Measurements from ENCODE around the gene KCNJ10. TPM values are rescaled to one million over a fixed set of nuclear protein-coding genes. Genes with fewer than 3 reads are reported as not detected.

Gene KCNJ10
- total RNA-seq, 2 donors from 2014 or later, result not detected

DNA sequence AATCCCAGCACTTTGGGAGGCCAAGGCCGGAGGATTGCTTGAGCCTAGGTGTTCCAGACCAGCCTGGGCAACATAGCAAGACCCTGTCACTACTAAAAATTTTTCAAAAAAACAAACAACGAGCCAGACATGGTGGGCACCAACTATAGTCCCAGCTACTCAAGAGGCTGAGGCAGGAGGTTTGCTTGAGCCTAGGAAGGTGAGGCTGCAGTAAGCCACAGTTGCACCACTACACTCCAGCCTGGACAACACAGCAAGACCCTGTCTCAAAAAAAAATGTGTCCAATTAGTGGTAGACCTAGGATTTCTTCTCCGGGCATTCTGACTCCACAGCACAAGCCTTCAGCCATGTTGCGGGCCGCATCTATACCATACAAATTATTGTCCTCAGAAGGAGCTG is 35.2 kb upstream of the KCNJ10 start:
- Mint-ChIP-seq H3K9me3 (no peaks in the 10 kb centered on the region), H3K36me3 (ENCODE audit: low read depth) (no peaks in the 10 kb centered on the region)
- no peak for ATAC-seq (replicated peaks)

DNA sequence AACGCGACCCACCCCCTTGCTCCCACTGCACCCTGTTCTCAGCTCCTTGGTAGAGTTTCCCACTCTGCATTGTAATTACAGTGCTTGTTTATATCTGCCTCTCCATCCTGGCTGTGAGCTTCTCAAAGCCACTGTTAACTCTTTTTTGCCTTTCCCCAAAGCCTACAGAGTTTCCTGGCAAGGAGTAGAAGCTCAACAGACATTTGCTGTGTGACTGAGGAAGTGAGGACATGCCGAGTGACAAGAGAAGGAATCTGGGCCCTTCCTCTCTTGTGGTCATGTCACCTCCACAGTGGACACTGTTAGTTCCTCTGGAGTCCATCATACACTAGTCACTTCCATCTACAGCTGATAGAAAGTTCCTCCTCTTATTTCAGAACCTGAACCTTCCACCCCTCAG is 34.5 kb upstream of the KCNJ10 start:
- no peak for ATAC-seq (replicated peaks)
- H3K9me3 Mint-ChIP-seq, result no peaks in the 10 kb centered on the region
- peak overlapping the region; percentile 3 for H3K27ac Mint-ChIP-seq
- peaks cover 12% of the 10 kb centered on the region for H3K4me1 Mint-ChIP-seq
- H3K4me3 Mint-ChIP-seq, result no peak overlapping the region
- H3K36me3 Mint-ChIP-seq (ENCODE audit: low read depth), result no peaks in the 10 kb centered on the region
- no peaks in the 10 kb centered on the region for H3K27me3 Mint-ChIP-seq

More for the DNA sequence above, 35.2 kb upstream of the KCNJ10 start:
- Mint-ChIP-seq H3K27ac (no peak overlapping the region), H3K4me3 (no peak overlapping the region), H3K4me1 (peaks cover 12% of the 10 kb centered on the region), H3K27me3 (no peaks in the 10 kb centered on the region)

DNA sequence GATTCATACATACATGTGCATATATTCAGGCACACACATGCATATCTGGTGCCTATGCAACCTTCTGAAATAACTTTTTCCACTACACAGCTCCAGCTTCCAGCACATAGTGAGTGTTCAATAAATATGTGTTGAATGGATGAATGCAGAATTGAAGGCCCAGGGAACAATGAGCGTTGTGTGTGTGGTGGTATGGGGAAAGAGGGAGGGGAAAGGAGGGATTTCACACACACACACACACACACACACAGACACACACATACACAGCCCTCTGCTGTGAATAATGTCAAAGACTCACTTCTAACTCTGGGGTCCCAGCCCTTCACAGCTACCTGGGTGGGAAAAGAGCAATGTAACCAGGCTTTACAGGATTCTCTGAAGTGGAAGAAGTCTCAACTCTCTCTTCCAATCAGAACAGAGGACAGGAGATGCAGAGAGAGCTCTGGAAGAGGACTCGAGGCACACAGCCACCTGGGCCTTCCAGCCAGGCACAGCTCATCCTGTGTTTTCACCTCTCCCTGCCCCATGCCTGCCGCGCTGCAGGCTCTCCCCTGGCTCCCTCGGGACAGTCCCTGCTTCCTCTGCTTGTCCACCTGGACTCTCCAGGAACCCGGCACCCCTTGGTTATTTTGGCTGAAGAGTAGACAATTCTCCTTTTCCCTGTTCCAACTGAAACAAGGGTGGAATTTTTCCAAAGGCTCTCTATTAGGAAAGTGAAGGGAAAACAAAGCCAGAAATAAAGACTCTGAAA is 33.9 kb upstream of the KCNJ10 start:
- no peak overlapping the region for H3K27ac Mint-ChIP-seq
- peaks cover 8% of the 10 kb centered on the region for H3K4me1 Mint-ChIP-seq
- no peaks in the 10 kb centered on the region for H3K9me3 Mint-ChIP-seq
- H3K36me3 Mint-ChIP-seq (ENCODE audit: low read depth), result no peaks in the 10 kb centered on the region
- no peak overlapping the region for H3K4me3 Mint-ChIP-seq
- no peaks in the 10 kb centered on the region for H3K27me3 Mint-ChIP-seq
- ATAC-seq (replicated peaks), result no peak

DNA sequence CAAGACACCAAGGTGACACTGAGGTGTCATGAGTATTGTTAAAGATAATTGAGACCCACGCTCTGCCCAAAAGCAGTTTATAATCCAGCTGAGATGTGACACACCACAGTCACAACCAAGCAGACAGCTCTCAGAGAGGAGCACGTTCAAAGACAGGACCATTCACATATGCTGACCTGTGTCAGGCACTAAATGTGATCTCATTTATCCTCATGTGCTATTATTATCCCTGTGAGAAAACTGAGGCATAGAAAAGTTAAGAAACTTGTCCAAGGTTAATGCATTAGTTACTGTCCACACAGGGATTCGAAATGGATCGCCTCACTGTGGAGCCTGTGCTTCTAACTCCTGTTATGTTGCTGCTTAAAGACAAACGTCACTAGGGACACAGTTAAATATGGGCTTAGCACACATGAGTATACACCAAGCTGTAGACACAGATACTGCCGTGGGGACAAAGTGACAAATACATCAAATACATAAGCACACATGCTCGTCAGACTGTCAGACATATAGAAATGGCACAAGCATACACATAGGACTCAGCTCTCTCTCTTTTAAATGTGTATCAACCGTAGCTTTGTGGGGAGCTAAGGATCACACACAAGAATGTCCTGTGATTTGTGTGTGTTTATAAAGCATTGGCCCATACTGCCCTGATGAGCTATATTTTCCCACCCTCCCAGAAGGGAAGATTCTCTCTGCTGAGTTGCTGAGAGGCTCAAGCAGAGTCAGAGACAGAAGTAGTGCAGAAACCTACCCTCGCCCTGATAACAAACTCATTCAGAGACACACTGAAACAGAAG is 32.0 kb upstream of the KCNJ10 start:
- peaks cover 15% of the 10 kb centered on the region for H3K4me1 Mint-ChIP-seq
- no peaks in the 10 kb centered on the region for H3K9me3 Mint-ChIP-seq
- no peaks in the 10 kb centered on the region for H3K36me3 Mint-ChIP-seq (ENCODE audit: low read depth)
- H3K27me3 Mint-ChIP-seq, result no peaks in the 10 kb centered on the region
- no peak for ATAC-seq (replicated peaks)
- H3K27ac Mint-ChIP-seq, result peak overlapping the region; percentile 84
- peak overlapping the region; percentile 56 for H3K4me3 Mint-ChIP-seq

DNA sequence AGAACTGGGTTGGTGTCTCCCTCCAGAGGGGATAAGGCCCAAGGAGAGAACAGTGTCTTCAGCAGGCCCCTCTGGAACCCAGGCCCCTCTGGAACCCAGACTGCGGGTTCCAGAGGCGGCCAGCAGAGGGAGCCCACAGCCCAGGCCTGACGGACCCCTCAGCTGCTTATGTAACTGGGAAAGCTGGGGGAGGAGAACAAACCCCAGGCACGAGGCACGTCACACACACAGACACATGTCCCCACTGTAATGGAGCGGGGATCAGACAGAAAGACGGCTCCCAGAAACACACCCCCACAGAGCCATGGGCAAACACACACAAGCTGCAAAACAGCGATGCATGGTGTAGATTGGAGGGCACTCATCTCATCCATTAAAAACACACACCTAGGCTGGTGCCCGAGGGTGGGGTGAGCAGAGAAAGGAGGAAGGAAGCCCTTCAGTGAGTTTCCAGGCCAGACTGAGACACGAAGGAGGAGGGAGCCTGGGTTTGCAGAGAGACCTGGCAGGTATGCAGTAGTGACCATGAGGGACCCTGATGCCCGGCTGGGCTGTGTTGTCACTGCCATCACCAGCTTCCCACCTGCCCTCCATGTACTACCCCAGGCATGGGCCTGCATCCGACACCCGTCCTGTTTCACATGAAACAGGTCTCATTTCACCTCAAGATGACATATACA is 31.2 kb upstream of the KCNJ10 start:
- H3K4me3 Mint-ChIP-seq, result peak overlapping the region; percentile 56

DNA sequence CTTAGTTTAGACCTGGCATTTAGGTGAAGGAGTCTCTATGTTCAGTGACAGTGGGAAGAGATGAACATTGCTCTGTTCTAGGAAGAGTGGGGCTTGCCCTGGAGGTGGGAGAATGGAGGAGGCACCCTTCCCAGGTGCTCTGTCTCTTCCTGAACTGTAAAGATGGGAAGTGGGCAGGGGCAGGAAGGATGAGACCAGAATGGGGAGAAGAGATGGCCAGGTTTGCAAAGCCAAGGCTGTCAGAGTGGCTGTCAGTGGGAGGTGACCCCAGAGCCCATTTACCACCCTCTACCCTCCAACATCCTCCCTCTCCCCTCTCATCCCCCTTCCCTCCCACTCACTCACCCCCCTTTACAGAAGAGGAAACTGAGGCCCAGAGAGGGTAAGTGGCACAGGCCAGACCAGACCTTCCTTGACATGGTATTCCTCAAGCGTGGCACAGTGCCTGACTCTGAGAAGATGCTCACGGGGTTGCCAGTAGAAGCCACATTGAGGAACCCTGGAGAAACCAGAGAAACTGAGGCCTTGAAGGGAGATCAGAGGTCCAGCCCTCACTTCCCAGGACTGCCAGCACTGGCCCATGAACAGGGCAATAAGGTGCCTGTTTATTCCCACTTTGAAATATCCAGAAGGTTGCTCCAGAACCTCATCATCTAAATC is 29.9 kb upstream of the KCNJ10 start:
- H3K9me3 Mint-ChIP-seq, result no peaks in the 10 kb centered on the region
- no peaks in the 10 kb centered on the region for H3K36me3 Mint-ChIP-seq (ENCODE audit: low read depth)
- no peaks in the 10 kb centered on the region for H3K27me3 Mint-ChIP-seq
- peaks cover 25% of the 10 kb centered on the region for H3K4me1 Mint-ChIP-seq
- H3K27ac Mint-ChIP-seq, result peak overlapping the region; percentile 81
- no peak for ATAC-seq (replicated peaks)
- H3K4me3 Mint-ChIP-seq, result peak overlapping the region; percentile 91

More for the DNA sequence above, 31.2 kb upstream of the KCNJ10 start:
- peak; percentile 15 for ATAC-seq (replicated peaks)
- Mint-ChIP-seq H3K36me3 (ENCODE audit: low read depth) (no peaks in the 10 kb centered on the region), H3K4me1 (peaks cover 20% of the 10 kb centered on the region), H3K9me3 (no peaks in the 10 kb centered on the region), H3K27ac (peak overlapping the region; percentile 84), H3K27me3 (no peaks in the 10 kb centered on the region)

DNA sequence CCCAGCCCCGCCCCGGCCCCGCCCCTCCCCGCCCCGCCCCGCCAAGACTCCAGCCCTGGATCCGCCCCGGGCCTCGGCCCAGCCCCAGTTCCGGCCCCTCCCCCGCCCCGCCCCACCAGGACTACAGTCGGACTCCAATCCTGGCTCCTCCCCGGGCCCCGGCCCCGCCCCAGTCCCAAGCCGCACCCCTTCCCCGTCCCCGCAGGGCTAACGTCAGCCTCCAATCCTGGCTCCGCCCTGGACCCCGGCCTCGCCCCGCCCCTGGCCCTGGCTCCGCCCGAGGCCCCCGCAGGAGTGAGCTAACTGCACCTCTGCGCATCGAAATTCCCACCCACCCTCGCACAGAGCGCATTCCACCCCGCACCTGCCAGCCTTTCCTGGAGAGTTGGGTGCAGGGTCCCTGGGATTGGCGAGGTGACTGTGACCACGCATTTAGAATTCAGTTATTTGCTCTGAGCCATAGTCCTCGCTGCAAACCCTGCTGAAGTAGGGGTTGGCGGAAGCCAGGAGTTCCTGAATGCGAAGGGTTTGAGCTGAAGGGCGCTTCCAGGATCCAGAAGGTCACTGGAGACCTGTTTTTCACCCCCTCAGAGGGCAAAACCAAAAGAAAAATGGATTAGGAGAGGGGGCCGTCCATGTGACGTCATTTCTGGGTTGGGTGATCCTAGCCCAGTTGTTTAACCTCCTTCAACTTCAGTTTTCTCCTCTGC is 29.0 kb upstream of the KCNJ10 start:
- Mint-ChIP-seq H3K4me1 (peaks cover 25% of the 10 kb centered on the region), H3K27ac (peak overlapping the region; percentile 81), H3K36me3 (ENCODE audit: low read depth) (peaks cover 7% of the 10 kb centered on the region), H3K9me3 (no peaks in the 10 kb centered on the region), H3K27me3 (no peaks in the 10 kb centered on the region), H3K4me3 (peak overlapping the region; percentile 91)
- peak; percentile 91 for ATAC-seq (replicated peaks)

DNA sequence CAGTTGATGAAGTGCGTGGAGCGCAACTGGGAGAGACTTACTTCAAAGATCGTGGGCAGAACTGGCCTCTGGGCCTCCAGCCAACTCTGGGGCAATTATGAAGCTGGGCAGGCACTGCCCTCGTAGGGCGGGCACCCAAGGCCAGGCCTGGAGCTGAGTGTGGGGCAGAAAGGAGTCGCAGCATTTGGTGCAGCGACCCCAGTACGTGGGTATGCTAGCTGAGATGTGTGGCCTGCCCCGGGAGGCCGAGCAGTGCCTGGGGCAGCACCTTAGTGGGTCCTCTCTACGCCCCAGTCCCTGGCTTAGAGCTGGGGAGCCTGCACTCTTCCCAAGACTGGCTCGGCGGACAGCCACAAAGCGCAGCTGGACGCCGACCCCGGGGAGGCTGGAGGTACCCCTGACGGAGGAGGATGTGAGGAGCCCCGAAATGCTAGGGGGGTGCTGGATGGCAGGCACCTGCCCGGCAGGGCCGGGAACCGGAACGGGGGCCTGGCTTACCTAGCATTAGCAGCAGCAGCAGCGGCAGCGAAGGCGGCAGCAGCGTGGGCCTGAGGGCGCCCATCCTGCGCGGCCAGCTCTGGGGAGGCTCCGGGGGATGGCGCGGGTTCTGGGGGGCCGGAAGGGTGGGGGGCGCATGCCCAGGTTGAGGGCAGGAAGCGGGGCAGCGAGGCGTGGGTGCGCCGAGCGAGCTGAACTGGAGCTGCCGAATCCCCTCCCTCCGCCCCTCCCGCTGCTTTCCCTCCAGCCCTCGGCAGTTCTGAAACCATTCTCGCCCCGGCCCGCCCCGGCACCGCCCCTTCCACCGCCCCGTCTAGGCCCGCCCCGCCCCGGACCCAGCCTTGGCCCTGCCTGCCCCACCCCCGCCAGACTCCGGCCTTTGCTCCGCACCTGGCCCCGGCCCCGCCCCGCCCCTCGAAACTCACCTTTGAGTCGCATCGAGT is 28.2 kb upstream of the KCNJ10 start, which contains the start of gene IGSF8:
Gene IGSF8, minus strand, starts transcription at position 709 of the 941 bp plus-strand sequence. Its CDS starts 147 bp downstream, at position 562.
- H3K27me3 Mint-ChIP-seq, result no peaks in the 10 kb centered on the region
- no peaks in the 10 kb centered on the region for H3K9me3 Mint-ChIP-seq
- peak; percentile 68 for ATAC-seq (replicated peaks)
- H3K4me1 Mint-ChIP-seq, result peaks cover 25% of the 10 kb centered on the region
- peak within 1 kb of the TSS; percentile 91 for H3K4me3 Mint-ChIP-seq
- H3K27ac Mint-ChIP-seq, result peak within 1 kb of the TSS; percentile 94
- H3K36me3 Mint-ChIP-seq (ENCODE audit: low read depth), result peaks cover 15% of the 10 kb centered on the region

DNA sequence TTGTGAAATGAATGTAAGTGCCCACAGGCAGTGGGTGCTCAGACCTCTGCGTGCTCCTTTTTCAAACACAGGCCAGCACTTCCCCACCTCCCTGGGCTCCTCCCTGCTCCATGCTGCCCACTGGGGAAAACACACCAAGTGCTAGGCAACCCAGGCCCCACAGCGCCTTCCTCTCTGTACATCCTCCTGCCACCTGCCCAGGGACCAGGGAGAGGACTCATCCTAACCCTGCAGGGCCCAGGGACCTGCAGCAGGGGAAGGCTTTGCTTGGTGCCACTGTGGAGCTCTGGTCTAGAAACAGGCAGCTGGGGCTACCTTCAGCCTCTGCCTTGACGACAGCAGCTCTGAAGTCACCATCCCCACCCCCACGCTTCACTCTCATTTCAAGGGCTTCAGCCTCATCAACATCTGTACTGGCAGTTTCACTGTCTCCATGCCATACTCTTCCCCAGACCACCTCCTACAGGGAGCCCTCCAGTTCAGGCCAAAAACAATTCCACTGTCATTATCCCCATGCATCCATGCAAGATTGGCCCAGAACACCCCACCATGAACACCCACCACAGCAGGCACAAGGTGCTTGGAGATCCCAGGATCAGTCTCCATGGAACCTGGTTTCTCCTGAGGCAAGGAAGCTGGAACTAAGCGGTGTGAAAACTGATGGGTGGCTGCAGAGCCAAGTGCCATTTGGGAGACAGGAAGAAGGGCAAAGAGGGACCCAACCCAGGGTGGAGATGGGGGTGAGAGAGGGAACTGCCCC is 27.4 kb upstream of the KCNJ10 start:
- no peaks in the 10 kb centered on the region for H3K27me3 Mint-ChIP-seq
- peak; percentile 11 for ATAC-seq (replicated peaks)
- H3K9me3 Mint-ChIP-seq, result no peaks in the 10 kb centered on the region
- peak overlapping the region; percentile 94 for H3K27ac Mint-ChIP-seq
- peaks cover 17% of the 10 kb centered on the region for H3K36me3 Mint-ChIP-seq (ENCODE audit: low read depth)
- peak overlapping the region; percentile 91 for H3K4me3 Mint-ChIP-seq
- peaks cover 25% of the 10 kb centered on the region for H3K4me1 Mint-ChIP-seq

DNA sequence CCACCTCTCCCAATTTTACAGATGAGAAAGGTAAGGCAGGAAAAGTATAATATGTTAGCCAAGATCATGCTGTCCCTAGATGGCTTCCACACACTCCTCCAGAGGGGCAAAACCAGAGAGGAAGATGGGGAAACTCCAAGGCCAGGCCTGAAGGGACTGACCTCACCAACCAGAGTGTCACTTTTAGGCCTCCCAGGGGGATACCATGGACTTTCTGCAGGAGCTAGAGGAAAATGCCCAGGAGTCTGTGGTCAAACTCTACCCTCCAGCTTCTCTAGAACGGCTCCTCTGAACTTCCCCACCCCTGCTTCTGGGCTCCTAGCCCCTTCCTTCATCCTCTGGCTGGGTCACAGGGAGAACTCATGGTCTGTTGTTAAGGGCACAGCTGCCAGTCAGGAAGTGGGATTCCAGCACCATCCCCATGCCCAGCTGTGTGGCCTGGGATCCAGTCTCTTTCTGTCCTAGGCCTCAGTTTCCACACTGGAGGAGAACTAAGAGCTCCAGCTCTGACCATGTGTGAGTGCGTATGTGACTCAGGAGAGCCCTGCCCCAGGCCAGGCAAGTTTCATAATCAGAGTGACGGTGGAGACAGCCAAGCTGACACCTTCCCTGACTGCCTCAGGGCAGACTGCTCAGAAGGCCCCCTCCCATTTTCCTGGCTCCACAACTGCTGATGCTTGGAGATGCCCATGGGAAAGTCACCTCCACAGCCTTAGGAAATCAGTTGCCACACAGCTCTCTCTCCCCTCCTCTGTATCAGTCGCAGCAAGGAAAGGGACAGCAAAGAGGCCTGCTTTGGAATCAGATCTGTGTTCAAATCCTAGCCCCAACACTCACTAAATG is 26.5 kb upstream of the KCNJ10 start:
- Mint-ChIP-seq H3K4me3 (peak overlapping the region; percentile 91), H3K4me1 (peaks cover 23% of the 10 kb centered on the region), H3K9me3 (no peaks in the 10 kb centered on the region), H3K36me3 (ENCODE audit: low read depth) (peaks cover 17% of the 10 kb centered on the region), H3K27me3 (no peaks in the 10 kb centered on the region), H3K27ac (peak overlapping the region; percentile 94)
- no peak for ATAC-seq (replicated peaks)

DNA sequence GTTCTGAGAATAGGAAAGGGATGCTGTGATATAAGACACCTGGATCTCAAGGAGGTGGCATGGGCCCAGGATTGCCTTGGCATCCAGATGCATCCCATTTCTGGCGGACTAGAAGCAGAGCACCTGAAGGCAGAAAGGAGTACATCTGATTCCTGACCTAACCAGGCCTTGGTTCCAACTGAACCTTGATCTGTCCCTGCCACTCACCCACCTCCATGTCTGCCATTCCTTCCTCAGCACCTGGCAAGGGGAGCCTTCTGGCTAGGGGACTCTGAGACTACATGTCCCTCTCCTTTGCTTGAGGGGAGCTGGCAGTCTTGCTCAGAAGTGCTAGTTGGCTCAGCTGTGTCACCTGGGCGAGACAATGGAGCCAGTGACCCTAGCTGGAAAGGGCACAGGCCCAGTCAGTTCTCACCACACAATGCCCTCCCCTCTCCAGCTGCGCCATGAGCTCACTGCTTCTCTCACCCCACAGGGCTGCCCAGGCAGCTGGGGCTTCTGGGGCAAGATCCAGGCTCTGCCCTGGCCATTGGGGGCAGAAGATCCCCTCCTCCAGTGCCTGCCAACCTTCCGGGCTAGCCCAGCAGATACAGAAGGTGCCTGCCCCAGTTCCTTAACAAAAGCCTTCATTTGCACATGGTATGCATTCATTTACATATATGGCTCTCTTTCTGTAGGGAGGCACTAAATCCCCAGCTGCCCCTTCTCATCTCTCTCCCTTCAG is 25.6 kb upstream of the KCNJ10 start:
- Mint-ChIP-seq H3K36me3 (ENCODE audit: low read depth) (peaks cover 26% of the 10 kb centered on the region), H3K27ac (peak overlapping the region; percentile 94), H3K4me3 (peak overlapping the region; percentile 91), H3K4me1 (peaks cover 18% of the 10 kb centered on the region), H3K9me3 (no peaks in the 10 kb centered on the region), H3K27me3 (no peaks in the 10 kb centered on the region)
- no peak for ATAC-seq (replicated peaks)
